CD4-positive, alpha-beta T cell (primary cell): Measurements from ENCODE around the gene MAGI1. TPM values are rescaled to one million over a fixed set of nuclear protein-coding genes. Genes with fewer than 3 reads are reported as not detected.
"Not testable (repeated sequence)": the region's sequence is repeated elsewhere in the genome, so short reads cannot be mapped to it uniquely, and the experiment has no call there.

ENCODE experiments used
- ATAC-seq: fragments of 200-7000 bp; cut with Tn5 transposase; one replicate; pipeline ENCODE4 v1.10.0; 2022; ENCODE audit warnings: mild to moderate bottlenecking; ENCODE audit not compliant: poor library complexity
- CTCF ChIA-PET: fragments of 350-600 bp; sonication (Branson Sonifier 250); formaldehyde crosslinking; loops from one replicate; lab custom pipeline; 2021; ENCODE audit warnings: antibody characterized with exemption, inconsistent platforms; lab: Charles Lee
- POLR2A ChIA-PET: fragments of 350-600 bp; sonication (Branson Sonifier 250); formaldehyde crosslinking; loops from one replicate; lab custom pipeline; 2021; ENCODE audit warnings: antibody characterized with exemption, inconsistent platforms; lab: Charles Lee
- DNase-seq, 14 experiments: peaks; one replicate each; pipeline ENCODE4 v3.0.0-alpha.2; 2013 to 2020; ENCODE audit warnings: mixed read lengths in 2 of 14
- H3K27ac ChIP-seq, 2 donors: one replicate each; pipeline versions ENCODE4 v1.5.1 to v1.7.0; 2013; ENCODE audit warnings: low read length in 2 of 2, low read depth in 1 of 2, mild to moderate bottlenecking in 1 of 2
- H3K27me3 ChIP-seq, 2 experiments: 1 replicate in 1 of 2; 2 replicates in 1 of 2; pipeline versions ENCODE4 v1.6.1 to v1.7.0; 2013; ENCODE audit warnings: low read length in 2 of 2, control low read depth in 1 of 2, mild to moderate bottlenecking in 1 of 2, moderate library complexity in 1 of 2; ENCODE audit not compliant: insufficient read depth in 2 of 2, control insufficient read depth in 1 of 2
- H3K36me3 ChIP-seq: one replicate; pipeline ENCODE4 v1.6.1; 2013; ENCODE audit warnings: low read length, control low read depth; ENCODE audit not compliant: insufficient read depth
- H3K4me1 ChIP-seq: one replicate; pipeline ENCODE4 v1.6.1; 2013; ENCODE audit warnings: low read length, control low read depth; ENCODE audit not compliant: insufficient read depth
- H3K4me3 ChIP-seq: one replicate; pipeline ENCODE4 v1.5.1; 2013; ENCODE audit warnings: mild to moderate bottlenecking, low read length, moderate library complexity
- H3K9me3 ChIP-seq, 2 experiments: 1 replicate in 1 of 2; 2 replicates in 1 of 2; pipeline versions ENCODE4 v1.6.1 to v1.7.0; 2013; ENCODE audit warnings: low read length in 2 of 2, mild to moderate bottlenecking in 2 of 2, control low read depth in 1 of 2, moderate library complexity in 1 of 2; ENCODE audit not compliant: control insufficient read depth in 1 of 2, insufficient read depth in 1 of 2
- H3K27ac Mint-ChIP-seq: one replicate; pipeline ENCODE4 v1.8.0; 2020; ENCODE audit warnings: mixed read lengths
- H3K27me3 Mint-ChIP-seq: one replicate; pipeline ENCODE4 v1.8.0; 2021; ENCODE audit warnings: mixed read lengths
- H3K36me3 Mint-ChIP-seq: one replicate; pipeline ENCODE4 v1.8.0; 2021; ENCODE audit warnings: low read depth, mixed read lengths
- H3K4me1 Mint-ChIP-seq: one replicate; pipeline ENCODE4 v1.8.0; 2021; ENCODE audit warnings: low read depth, mixed read lengths
- H3K4me3 Mint-ChIP-seq: one replicate; pipeline ENCODE4 v1.8.0; 2020; ENCODE audit warnings: mild to moderate bottlenecking, mixed read lengths
- H3K9me3 Mint-ChIP-seq: one replicate; pipeline ENCODE4 v1.8.0; 2020; ENCODE audit warnings: mixed read lengths
- intact Hi-C, 2 experiments: fragments of 100-400 bp; cut with DNase I in 1 of 2; cut with micrococcal nuclease in 1 of 2; formaldehyde crosslinking; loops; one replicate each; pipeline versions ENCODE4 v1.15.1 to v1.9.0; 2023 to 2025; cut with DNase I, micrococcal nuclease
- total RNA-seq, 174 experiments: library from RNA in 2 of 174; stranded (reverse) in 2 of 174; gene quantifications; one replicate each; pipeline ENCODE4 v1.2.3 and lab custom pipeline; 2021 to 2026
- TF ChIP-seq, protein P1 (sequence below): fragments of 200-600 bp; IDR thresholded peaks from one replicate; pipeline ENCODE4 v1.8.0; 2022; ENCODE audit warnings: antibody characterized with exemption, mild to moderate bottlenecking

MAGI1 gene
- total RNA-seq, 2 experiments from 2014 or later = not detected

DNA sequence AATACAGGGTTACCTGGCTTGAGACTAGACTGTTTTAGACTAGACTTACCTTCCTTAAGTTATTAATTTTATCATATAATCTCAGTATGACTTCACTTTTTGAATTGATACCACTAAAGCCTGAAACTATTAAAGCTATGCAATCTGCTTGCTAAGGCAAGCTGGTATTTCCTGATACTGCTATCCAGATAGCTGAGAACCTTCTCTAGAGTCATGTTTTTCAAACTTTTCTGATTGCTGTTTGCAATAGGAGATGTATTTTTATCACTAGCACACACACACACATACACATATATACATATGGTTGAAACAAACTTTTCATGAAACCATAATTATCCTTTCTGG, 9.3 kb upstream of the MAGI1 start:
- ATAC-seq = no peak
- intact Hi-C loops = no loop called here

DNA sequence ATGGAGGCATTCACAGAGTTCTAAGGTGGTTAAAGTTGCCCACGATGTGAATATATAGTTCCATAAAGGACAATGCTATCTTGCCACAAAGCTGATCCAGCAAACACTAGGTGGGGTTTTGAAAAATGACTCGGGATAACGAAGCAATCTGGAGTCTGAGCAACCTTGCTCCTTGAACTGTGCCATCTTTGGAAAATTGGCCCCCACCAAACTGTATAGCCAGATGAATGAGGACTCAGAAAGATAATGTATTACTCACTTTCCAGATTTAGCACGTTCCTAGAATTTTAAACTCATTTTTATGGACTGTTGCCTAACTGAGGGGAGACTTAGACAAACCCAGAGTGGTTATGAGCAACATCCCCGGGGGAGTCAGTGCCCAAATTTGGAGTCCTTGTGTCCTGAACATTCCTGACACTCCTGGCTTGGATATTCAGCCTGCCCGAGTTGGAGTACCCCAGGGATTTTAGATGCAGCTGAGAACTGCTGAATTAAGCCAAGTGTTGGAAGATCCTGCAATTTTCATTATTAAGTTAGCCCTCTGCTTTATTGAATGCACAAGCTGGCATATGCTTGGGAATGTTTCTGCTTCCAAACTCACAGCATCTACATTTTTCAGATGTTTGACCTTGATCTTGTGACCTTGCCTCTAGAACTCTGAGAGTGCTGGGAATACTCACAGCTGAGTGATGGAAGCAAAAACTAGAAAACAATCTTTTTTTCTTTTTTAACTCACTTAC, 8.8 kb upstream of the MAGI1 start:
- H3K9me3 Mint-ChIP-seq = peaks cover 4% of the 10 kb centered on the region
- H3K36me3 Mint-ChIP-seq = no peaks in the 10 kb centered on the region
- intact Hi-C loops = no loop called here
- H3K27me3 Mint-ChIP-seq = peaks cover 38% of the 10 kb centered on the region
- H3K27ac ChIP-seq = no peak overlapping the region
- H3K4me3 Mint-ChIP-seq = no peak overlapping the region
- ChIA-PET CTCF (no interaction called here), POLR2A (no interaction called here)
- H3K4me1 Mint-ChIP-seq = no peaks in the 10 kb centered on the region
- TF ChIP-seq, protein P1, sequence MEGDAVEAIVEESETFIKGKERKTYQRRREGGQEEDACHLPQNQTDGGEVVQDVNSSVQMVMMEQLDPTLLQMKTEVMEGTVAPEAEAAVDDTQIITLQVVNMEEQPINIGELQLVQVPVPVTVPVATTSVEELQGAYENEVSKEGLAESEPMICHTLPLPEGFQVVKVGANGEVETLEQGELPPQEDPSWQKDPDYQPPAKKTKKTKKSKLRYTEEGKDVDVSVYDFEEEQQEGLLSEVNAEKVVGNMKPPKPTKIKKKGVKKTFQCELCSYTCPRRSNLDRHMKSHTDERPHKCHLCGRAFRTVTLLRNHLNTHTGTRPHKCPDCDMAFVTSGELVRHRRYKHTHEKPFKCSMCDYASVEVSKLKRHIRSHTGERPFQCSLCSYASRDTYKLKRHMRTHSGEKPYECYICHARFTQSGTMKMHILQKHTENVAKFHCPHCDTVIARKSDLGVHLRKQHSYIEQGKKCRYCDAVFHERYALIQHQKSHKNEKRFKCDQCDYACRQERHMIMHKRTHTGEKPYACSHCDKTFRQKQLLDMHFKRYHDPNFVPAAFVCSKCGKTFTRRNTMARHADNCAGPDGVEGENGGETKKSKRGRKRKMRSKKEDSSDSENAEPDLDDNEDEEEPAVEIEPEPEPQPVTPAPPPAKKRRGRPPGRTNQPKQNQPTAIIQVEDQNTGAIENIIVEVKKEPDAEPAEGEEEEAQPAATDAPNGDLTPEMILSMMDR = no peak
- ATAC-seq = no peak
- H3K27ac Mint-ChIP-seq = no peak overlapping the region
- H3K27me3 ChIP-seq = no peaks in the 10 kb centered on the region
- no peak overlapping the region for H3K4me3 ChIP-seq
- no peaks in the 10 kb centered on the region for H3K4me1 ChIP-seq
- no peaks in the 10 kb centered on the region for H3K36me3 ChIP-seq
- H3K9me3 ChIP-seq = no peaks in the 10 kb centered on the region
- DNase-seq = no peak

More for the DNA sequence above, 9.3 kb upstream of the MAGI1 start:
- H3K27me3 ChIP-seq = no peaks in the 10 kb centered on the region
- ChIA-PET CTCF (no interaction called here), POLR2A (no interaction called here)
- Mint-ChIP-seq H3K27ac (no peak overlapping the region), H3K36me3 (no peaks in the 10 kb centered on the region), H3K4me3 (no peak overlapping the region), H3K4me1 (no peaks in the 10 kb centered on the region), H3K9me3 (peaks cover 4% of the 10 kb centered on the region), H3K27me3 (peaks cover 37% of the 10 kb centered on the region)
- H3K27ac ChIP-seq = no peak overlapping the region
- no peaks in the 10 kb centered on the region for H3K36me3 ChIP-seq
- TF ChIP-seq, protein P1 = no peak
- H3K4me3 ChIP-seq = no peak overlapping the region
- H3K4me1 ChIP-seq = no peaks in the 10 kb centered on the region
- DNase-seq = no peak
- H3K9me3 ChIP-seq = no peaks in the 10 kb centered on the region

DNA sequence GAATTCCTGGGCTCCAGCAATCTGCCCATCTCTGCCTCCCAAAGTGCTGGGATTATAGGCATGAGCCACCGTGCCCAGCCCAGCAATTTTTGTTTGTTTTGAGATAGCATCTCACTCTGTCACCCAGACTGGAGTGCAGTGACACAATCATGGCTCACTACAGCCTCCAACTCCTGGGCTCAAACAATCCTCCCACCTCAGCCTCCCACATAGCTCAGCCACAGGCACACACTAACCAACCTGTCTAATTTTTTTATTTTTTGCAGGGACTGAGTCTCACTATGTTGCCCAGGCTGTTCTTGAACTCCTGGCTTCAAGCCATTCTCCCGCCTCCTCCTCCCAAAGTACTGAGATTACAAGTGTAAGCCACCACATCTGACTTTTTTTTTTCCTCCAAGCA, 7.6 kb upstream of the MAGI1 start:
- POLR2A ChIA-PET, H3K27me3 ChIP-seq, H3K9me3 ChIP-seq, H3K4me1 Mint-ChIP-seq, H3K4me3 Mint-ChIP-seq, DNase-seq, H3K4me1 ChIP-seq, H3K36me3 ChIP-seq, H3K4me3 ChIP-seq, H3K36me3 Mint-ChIP-seq, H3K9me3 Mint-ChIP-seq, H3K27ac Mint-ChIP-seq, CTCF ChIA-PET, H3K27ac ChIP-seq, ATAC-seq, intact Hi-C loops: not testable (repeated sequence)
- H3K27me3 Mint-ChIP-seq = peaks cover 44% of the 10 kb centered on the region

DNA sequence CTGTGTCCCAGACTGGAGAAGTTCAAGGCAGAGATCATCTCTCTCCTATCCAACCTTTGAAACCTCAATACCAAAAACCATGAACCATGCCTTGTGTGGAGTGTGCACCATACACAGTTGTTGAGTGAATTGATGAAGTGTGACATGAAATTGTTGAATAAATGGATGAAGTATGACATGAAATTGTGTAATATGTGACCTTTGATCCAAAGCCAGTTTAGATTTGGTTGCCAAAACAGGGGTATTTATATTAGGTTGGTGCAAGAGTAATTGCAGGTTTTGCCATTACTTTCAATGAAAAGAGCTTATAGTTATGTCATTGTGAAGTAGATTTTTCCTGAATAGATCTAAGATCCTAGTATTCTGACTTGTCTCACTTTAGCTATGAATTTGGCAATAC, 3.1 kb upstream of the MAGI1 start:
- no peak overlapping the region for H3K4me3 ChIP-seq
- TF ChIP-seq, protein P1 = no peak
- no peak overlapping the region for H3K27ac ChIP-seq
- H3K27me3 Mint-ChIP-seq = peaks cover 78% of the 10 kb centered on the region
- no peaks in the 10 kb centered on the region for H3K36me3 Mint-ChIP-seq
- peaks cover 10% of the 10 kb centered on the region for H3K4me1 ChIP-seq
- ATAC-seq (no peak), DNase-seq (no peak)
- H3K4me1 Mint-ChIP-seq = no peaks in the 10 kb centered on the region
- H3K36me3 ChIP-seq = no peaks in the 10 kb centered on the region
- peaks cover 0 to 19% of the 10 kb centered on the region in 2 experiments for H3K9me3 ChIP-seq
- POLR2A ChIA-PET = no interaction called here
- no peaks in the 10 kb centered on the region for H3K9me3 Mint-ChIP-seq
- intact Hi-C loops = no loop called here
- H3K27ac Mint-ChIP-seq = no peak overlapping the region
- CTCF ChIA-PET = no interaction called here
- H3K27me3 ChIP-seq = peaks cover 30 to 42% of the 10 kb centered on the region in 2 experiments
- H3K4me3 Mint-ChIP-seq = no peak overlapping the region
